ENCODE data around the gene FAM171A2.
"Not testable (repeated sequence)": the region's sequence is repeated elsewhere in the genome, so short reads cannot be mapped to it uniquely, and the experiment has no call there.

The FAM171A2 gene

DNA sequence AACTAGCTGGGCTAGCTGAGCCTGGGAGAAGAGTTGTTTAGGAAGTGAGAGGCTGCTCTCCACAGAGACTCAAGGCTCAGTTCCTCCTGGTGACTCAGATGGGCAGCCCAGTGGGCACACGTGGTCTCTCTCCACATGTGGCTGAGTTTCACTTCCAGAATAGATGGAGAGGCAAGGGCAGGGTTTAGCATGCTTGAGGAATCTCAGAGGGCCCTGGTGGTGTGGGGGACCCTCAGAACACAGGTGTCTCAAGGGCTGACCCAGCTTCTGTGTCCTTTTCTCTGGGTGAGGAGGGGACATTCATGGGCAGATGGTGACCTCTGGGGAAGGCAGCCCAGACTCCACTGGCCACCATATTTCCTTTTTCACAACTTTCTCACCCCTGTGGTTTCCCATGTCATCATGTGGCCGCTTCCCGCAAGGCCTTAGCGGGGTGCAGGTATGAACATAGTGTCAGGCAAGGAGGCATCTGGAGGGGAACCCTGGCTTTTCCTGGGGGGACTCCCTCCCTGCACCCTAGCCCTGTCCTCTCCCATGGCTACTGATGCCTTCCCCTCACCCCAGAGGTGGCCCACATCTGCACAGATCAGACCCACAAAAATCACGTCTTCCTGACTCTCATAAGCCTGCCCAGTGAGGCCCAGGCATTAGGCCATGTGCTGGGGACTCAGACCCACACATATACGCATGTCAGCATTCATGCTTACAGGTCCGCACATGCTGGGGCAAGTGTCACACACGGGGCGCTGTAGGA lies 15.2 kb downstream of the FAM171A2 start:
- DNase-seq (ENCODE audit: extremely low spot score, insufficient read length, low read depth) = peak; percentile 74
- peak; percentile 93 for FAIRE-seq

DNA sequence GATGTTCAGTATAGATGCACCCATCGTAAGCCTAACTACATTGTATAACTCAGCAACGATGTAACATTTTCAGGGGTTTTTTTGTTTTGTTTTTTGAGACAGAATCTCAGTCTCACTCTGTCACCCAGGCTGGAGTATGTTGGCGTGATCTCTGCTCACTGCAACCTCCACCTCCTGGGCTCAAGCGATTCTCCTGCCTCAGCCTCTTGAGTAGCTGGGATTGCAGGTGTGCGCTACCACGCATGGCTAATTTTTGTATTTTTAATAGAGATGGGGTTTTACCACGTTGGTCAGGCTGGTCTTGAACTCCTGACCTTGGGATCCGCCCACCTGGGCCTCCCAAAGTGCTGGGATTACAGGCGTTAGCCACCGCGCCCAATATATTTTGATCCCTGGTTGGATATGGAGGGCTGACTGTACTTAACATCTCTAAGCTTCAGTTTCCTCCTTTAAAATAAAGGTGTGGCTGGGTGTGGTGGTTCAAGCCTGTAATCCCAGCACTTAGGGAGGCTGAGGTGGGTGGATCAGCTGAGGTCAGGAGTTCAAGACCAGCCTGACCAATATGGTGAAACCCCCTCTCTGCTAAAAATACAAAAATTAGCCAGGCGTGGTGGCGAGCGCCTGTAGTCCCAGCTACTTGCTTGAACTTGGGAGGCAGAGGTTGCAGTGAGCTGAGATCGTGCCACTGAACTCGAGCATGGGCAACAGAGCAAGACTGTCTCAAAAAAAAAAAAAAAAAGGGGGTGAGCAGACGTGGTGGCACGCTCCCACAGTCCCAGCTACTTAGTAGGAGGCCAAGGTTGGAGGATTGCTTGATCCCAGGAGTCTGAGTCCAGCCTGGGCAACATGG lies 16.2 kb downstream of the FAM171A2 start:
- FAIRE-seq = peak; percentile 84
- DNase-seq (ENCODE audit: extremely low spot score, insufficient read length, low read depth) = not testable (repeated sequence)

DNA sequence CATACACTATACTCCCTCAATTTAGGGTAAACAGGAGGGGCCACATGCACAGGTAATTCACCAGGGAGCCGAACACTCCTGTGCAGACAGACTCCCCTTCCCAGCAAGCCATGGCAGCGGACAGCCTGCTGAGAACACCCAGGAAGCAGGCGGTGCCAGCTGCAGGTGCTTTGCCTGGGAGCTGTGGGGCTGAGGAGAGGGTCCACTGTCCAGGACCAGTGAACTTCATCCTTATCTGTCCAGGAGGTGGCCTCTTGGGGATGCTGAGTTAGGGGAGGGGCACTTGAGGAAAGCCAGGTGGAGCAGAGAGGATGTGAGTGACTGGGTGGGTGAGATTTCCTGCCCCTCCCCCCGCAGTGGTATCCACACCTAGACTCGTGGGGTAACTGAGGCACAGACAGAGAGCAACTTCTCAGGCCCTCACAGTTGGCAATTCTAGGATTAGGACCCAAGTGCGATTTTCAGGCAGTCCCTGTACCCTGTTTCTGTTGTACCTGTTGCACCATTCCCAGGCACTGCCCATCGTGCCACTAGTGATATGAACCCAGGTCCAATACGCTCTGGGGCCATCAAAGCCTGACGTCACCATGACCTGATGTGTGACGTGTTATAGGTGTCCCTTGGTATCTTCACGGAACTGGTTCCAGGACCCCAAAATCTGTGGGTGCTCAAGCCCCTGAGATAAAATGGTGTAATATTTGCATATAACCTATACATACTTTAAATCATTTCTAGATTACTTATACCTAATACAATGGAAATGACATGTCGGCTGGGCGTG lies 17.4 kb downstream of the FAM171A2 start:
- FAIRE-seq = no peak

DNA sequence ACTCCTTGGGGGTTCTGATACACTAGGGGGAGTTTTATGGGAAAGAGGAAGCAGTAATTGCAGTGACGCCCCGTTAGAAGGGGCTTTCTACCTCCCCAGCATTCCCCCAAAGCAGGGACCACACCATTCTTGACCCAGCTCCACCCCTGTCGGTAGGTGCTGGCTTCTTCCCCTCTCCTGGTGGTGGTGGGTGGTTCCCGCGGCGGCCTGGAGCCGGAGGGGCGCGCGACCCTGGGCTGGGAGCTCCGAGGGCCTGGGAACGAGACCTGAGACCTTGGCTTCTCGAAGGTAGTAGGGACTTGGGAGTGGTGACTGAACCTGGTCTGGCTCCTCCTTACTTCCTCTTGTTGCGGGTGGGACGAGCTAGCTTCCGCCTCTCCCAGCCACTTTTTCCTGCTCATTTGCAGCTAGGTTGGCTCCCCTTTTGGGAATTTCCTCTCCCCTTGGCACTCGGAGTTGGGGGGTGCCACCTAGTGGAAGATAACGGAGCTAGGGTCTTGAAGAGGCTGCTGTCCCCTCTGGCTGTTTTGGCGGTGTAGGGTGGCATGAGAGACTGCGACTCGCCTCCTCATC lies 18.1 kb downstream of the FAM171A2 start:
- FAIRE-seq (peak; percentile 80), DNase-seq (ENCODE audit: extremely low spot score, insufficient read length, low read depth) (no peak)

More for the DNA sequence above, 17.4 kb downstream of the FAM171A2 start:
- DNase-seq (ENCODE audit: extremely low spot score, insufficient read length, low read depth) = no peak

DNA sequence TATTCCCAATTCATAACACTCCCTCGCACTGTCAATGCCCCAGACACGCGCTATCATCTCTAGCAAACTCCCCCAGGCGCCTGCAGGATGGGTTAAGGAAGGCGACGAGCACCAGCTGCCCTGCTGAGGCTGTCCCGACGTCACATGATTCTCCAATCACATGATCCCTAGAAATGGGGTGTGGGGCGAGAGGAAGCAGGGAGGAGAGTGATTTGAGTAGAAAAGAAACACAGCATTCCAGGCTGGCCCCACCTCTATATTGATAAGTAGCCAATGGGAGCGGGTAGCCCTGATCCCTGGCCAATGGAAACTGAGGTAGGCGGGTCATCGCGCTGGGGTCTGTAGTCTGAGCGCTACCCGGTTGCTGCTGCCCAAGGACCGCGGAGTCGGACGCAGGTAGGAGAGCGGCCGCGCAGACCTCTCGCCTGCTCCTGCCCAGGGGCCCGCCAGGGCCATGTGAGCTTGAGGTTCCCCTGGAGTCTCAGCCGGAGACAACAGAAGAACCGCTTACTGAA lies 18.7 kb downstream of the FAM171A2 start, which contains the start of gene GRN:
GRN (plus strand) TSS at position 364 of the 515 bp plus-strand sequence. CDS start 3,863 bp downstream, outside the sequence.
- peak; percentile 95 for FAIRE-seq
- peak; percentile 88 for DNase-seq (ENCODE audit: extremely low spot score, insufficient read length, low read depth)

DNA sequence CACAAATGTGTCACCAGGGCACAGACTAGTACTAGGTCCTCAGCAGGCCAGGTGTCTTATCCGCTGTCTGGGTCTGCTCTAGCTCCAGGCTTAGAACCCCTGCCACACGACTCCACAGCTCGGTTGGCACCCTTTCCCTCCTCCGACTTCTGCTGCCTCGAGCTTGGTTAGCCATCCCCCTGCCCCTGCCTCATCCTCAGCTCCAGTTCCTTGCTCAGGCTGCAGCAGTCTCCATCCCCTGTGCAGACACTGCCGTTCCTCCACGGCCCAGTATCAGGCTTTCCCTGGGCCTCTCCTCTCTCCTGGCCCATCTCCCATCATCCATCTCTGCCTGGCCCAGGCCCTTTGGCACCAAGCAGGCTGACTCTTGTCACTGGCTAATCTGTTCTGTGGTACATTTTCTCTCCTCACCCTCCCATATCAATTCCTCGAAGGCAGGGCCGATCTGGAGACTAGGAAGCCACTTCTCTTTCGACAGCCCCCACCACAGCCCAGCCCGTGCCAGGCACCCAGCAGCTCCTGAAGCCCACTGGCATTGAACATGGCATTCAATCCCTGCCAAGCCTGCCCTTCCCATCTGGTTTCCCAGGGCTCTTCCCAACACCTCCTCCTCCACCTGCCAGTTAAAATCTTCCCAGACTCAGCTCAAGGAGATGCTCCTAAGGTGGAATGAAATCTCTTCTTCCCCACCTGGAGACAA lies 20.0 kb downstream of the FAM171A2 start:
- FAIRE-seq (no peak), DNase-seq (ENCODE audit: extremely low spot score, insufficient read length, low read depth) (no peak)

DNA sequence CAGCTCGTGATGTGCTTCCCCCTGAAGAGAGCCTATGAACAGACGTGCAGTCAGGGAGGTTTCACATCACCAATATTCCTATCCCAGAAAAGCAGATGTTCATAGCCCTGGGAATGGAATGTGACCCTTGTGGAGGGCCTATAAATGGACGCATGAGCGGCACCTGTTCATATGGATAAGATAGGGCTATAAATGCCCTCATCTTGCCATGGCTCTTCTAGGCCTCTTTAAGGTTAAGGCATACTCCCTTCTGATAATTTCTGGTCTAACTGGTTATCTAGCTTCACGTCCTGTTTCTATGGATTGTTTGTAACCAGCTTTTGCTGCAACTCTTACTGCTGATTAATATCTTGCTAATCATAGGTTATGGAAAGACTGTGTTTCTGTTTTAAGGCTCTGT lies 23.1 kb downstream of the FAM171A2 start:
- FAIRE-seq; DNase-seq (ENCODE audit: extremely low spot score, insufficient read length, low read depth): not testable (repeated sequence)

DNA sequence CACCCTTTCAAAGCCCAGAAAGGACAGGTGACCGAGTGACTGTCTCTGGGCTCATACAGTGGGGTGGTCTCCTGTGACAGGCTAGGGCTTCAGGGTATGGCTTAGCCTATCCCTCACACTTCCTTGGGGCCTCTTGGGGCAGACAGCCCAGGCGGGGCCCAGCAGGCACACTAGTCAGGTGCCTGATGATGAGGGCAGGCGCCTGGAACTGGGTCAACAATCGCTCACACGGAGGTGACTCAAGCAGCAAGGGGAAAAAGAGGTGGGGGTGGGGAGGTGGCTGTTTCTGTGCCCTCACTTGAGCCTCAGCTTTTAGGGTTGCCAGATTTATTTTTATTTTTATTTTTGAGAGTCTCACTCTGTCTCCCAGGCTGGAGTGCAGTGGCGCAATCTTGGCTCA lies 25.0 kb downstream of the FAM171A2 start:
- FAIRE-seq (no peak), DNase-seq (ENCODE audit: extremely low spot score, insufficient read length, low read depth) (no peak)

DNA sequence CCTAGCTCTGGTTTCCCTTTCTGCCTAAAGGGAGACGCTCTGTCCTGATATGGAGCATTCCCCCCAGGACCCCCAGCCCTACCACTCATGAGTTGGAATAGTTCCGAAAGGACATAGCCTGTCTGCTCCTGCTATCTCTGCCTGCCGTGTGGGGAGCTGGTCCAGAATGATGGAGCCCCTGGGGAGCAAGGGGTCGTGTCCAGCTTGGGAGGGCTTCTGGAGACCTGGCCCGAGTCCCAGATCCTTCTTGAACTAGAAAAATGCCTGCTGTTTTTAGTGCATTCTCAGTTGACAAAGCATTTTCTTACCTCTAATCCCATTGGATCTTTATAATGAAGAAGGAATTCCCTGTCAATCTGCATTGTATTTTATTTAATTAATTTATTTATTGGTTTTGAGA lies 27.7 kb downstream of the FAM171A2 start:
- FAIRE-seq (no peak), DNase-seq (ENCODE audit: extremely low spot score, insufficient read length, low read depth) (no peak)

DNA sequence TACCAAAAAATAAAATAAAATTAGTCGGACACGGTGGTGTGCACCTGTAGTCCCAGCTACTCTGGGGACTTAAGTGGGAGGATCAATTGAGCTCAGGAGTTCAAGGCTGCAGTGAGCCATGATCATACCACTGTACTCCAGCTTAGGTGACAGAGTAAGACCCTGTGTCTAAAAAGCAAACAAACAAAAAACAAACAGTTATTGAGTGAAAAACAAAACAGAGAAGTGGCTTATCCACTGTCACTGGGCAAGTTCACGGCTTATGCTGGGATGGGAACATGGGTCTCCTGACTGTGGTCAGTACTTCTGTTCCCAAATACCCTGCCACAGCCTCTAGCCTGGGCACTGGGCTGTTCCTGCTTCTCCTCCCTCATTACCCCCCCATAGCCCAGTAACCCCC lies 28.1 kb downstream of the FAM171A2 start:
- no peak for FAIRE-seq
- no peak for DNase-seq (ENCODE audit: extremely low spot score, insufficient read length, low read depth)

DNA sequence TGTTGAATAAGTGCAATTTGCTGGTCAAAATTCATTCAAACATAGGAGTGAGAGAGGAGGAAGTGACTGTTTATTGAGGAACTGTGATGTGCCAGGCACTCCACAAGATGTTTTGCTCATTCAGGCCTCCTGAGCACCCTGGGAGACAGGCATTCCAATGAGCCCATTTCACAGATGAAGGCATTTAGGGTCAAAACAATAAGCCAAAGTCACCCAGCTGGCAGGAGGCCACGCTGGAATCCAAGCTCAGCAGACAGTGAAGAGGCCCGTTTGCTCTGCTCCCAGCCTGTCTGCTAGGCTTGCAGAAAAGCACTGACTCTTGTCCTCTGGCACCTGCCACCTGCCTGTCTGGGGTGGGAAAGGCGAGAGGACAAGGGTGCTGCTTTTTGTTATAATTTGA lies 28.9 kb downstream of the FAM171A2 start:
- DNase-seq (ENCODE audit: extremely low spot score, insufficient read length, low read depth) = no peak
- FAIRE-seq = peak; percentile 21

DNA sequence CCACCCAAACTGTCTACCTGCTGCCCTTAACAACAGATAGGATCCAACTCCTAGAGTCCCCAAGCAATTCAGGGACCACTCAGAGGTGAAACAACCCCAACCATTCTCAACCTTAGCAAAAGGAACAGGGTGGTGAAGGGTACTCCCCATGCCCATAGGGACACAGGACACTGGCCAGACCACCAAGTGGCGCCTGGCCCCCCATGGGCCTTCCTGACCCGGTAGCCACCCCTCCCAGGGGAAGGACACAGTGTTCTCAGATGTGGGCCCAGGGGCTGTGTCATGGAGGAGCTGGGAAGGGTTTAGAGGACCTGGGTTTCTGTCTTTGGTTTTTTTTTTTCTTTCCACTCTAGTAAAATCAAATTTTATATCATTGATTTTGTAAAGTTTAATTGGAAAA lies 29.3 kb downstream of the FAM171A2 start:
- FAIRE-seq = no peak
- no peak for DNase-seq (ENCODE audit: extremely low spot score, insufficient read length, low read depth)

DNA sequence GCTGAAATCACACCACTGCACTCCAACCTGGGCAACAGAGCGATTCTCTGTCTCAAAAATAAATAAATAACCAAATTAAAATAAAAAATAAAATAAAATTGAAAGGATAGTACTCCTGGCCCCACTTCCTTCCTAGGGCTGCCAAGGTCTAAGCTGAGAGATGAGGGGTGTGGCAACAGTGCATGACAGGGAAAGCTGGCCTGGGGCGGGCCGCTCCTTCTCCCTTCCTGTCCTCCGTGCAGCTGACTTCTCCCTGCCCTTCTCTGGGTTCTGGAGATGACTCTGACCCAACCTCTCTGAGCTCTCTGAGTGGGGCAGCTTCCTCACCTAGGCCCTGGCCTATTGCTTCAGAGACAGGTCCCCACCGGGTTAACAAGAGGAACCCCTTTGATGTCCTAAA lies 30.3 kb downstream of the FAM171A2 start:
- no peak for FAIRE-seq
- DNase-seq (ENCODE audit: extremely low spot score, insufficient read length, low read depth) = no peak

DNA sequence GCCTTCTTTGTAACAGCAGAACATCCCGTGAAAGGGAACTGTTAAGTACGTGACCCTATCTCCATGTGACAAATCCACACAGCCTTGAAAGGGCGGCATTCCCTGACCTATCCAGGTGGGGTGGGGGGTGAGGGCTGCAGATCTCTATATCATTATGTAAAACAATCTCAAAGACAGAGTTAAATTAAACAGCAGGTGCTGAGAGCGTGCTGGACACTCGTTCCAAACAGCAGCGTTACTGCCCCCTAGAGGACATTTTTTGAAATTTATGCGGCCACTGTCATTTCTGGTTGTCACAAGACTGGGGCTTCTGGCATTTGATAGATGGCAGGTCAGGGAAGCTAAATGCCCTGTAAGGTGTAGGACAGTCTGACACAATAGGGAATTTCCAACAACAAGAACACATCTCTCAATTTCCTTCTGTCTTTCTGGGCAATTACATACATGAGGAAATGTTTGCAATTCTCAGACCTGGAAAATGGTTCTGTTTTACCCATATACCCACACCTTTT lies 32.3 kb downstream of the FAM171A2 start:
- peak; percentile 93 for FAIRE-seq
- no peak for DNase-seq (ENCODE audit: extremely low spot score, insufficient read length, low read depth)

DNA sequence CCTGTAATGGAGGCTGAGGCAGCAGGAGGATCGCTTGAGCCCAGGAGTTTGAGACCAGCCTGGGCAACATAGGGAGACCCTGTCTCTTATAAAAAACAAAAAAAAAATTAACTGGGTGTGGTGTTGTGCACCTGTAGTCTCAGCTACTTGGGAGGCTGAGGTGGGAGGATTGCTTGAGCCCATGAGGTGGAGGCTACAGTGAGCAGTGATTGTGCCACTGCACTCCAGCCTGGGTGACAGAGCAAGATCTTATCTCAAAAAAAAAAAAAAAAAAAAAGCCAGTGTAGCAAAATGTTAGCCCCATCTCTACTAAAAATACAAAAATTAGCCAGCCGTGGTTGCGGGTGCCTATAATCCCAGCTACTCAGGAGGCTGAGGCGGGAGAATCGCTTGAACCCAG lies 33.4 kb downstream of the FAM171A2 start:
- not testable (repeated sequence) for DNase-seq (ENCODE audit: extremely low spot score, insufficient read length, low read depth); FAIRE-seq

DNA sequence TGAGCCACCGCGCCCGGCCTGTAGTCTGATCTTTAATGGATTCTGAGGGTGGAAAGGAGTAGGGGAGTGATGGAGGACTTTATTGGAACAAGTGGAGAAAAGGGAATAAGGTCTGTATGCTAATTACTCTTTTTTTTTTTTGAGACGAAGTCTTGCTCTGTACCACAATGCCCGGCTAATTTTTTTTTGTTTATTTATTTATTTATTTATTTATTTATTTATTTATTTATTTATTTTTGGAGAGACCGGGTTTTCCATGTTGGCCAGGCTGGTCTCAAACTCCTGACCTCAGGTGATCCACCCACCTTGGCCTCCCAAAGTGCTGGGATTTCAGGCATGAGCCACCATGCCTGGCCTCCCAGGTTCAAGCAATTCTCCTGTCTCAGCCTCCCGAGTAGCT lies 34.1 kb downstream of the FAM171A2 start:
- not testable (repeated sequence) for FAIRE-seq; DNase-seq (ENCODE audit: extremely low spot score, insufficient read length, low read depth)

DNA sequence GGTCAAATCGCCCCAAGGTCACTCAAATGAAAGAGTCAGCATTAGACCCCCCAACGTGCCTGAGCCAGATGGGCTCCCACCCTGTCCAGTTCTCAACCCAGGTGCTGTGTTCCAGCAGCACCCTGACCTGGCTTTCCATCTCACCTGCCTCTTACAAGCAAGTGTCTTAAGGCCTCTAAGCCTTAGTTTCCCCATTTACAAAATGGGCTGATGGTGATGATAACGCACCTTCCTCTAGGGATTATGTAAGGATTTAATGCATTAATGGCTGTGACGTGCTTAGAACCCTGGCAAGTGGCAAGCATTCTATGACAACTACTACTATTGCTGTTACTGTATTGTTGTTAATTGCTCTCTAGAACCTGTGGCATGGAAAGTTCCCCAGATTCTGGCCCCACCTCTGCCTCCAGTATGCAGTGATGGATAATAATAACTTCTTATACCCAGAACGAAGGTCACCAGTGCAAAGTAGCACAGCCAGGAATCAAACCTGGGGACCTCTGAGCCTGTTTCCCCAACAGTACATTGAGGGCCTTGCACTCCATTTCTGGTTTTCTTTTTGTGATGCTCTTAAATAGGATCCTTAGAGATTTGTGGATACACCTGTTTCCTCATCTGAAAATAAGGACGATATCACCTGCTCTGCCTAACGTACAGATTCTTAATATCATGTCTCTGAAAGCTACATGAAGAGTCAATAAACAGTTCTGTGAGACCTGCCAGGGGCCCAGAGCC lies 35.8 kb downstream of the FAM171A2 start:
- DNase-seq (ENCODE audit: extremely low spot score, insufficient read length, low read depth) (no peak), FAIRE-seq (no peak)

DNA sequence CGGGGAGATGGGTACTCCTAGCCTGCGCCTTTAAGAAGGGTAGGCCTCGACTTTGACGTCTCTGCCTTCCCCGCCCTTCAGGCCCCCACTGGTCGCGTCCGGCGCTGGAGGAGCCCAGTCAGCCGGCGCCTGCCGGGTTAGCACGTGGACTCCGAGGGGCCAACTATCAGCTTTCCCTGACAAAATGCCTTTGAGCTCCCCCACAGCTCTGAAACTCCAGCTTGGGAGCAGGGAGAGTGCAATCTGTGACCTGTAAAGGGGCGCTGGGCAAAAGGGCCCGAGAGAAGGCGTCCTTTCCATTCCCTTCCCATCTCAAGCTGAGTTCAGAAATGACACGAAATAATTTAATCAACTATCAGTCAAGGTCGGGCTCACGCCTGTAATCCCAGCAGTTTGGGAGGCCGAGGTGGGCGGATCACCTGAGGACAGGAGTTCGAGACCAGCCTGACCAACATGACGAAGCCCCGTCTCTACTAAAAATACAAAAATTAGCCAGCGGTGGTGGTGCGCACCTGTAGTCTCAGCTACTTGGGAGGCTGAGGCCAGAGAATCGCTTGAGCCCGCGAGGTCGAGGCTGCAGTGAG lies 36.7 kb downstream of the FAM171A2 start:
- peak; percentile 79 for DNase-seq (ENCODE audit: extremely low spot score, insufficient read length, low read depth)
- peak; percentile 86 for FAIRE-seq
